ENCODE measurements around the gene MTHFR.
A peak's percentile ranks its signal among the peaks of the same experiment; 100 is the strongest.

Gene MTHFR

DNA sequence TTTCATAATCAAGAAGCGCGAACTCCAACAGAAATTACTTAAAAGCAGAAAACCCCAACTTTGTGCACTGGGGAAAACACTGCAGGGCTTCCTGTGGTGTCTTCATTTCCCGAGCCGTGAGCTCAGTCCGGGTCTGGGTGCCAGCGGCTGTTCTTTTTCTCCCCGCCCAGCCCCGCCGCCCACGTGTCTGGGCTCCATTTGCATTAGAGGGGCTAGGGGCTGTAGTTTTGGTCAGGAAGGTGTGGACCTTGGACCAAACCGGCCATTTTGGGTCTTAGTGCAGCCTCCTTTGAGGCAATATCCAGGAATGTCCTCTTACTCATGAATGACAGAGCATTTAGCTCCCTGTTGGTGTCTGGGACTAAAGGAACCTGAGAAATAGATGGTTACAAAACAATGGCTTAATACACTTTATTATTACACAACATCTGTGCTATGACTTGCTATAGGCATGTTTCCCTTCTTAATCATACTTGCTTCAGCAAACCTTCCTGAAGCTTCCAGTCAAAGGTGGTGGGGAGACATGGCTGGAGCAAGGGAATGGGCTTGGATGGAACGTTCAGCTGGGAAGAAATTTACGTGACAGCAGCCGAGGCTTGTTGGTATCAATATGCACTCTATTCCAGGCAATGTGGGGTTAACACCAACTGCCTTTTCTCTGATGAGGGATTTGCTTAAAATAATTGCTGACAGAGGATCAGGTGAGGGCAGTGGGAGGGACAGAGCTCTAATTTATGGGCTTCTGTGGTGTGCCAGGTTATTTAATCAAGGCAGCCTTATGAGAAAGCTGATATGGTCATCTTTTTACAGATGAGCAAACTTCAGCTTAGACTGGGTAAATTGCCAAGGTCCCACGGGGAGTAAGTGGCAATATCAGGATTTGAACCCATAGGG lies 68.8 kb downstream of the MTHFR start:
- peak; percentile 70 for DNase-seq
- Histone ChIP-seq H3K36me3 (no peaks in the 10 kb centered on the region), H3K27ac (peak overlapping the region; percentile 81), H3K9me3 (ENCODE audit: severe bottlenecking) (no peaks in the 10 kb centered on the region), H3K27me3 (ENCODE audit: insufficient read depth, low read depth, severe bottlenecking) (no peaks in the 10 kb centered on the region), H3K4me3 (ENCODE audit: low read depth, low read length) (peak overlapping the region; percentile 88)
- TF ChIP-seq, protein P1, sequence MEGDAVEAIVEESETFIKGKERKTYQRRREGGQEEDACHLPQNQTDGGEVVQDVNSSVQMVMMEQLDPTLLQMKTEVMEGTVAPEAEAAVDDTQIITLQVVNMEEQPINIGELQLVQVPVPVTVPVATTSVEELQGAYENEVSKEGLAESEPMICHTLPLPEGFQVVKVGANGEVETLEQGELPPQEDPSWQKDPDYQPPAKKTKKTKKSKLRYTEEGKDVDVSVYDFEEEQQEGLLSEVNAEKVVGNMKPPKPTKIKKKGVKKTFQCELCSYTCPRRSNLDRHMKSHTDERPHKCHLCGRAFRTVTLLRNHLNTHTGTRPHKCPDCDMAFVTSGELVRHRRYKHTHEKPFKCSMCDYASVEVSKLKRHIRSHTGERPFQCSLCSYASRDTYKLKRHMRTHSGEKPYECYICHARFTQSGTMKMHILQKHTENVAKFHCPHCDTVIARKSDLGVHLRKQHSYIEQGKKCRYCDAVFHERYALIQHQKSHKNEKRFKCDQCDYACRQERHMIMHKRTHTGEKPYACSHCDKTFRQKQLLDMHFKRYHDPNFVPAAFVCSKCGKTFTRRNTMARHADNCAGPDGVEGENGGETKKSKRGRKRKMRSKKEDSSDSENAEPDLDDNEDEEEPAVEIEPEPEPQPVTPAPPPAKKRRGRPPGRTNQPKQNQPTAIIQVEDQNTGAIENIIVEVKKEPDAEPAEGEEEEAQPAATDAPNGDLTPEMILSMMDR (IDR thresholded peaks at IDR 0.05; ENCODE audit: low read depth, low read length) = no peak

DNA sequence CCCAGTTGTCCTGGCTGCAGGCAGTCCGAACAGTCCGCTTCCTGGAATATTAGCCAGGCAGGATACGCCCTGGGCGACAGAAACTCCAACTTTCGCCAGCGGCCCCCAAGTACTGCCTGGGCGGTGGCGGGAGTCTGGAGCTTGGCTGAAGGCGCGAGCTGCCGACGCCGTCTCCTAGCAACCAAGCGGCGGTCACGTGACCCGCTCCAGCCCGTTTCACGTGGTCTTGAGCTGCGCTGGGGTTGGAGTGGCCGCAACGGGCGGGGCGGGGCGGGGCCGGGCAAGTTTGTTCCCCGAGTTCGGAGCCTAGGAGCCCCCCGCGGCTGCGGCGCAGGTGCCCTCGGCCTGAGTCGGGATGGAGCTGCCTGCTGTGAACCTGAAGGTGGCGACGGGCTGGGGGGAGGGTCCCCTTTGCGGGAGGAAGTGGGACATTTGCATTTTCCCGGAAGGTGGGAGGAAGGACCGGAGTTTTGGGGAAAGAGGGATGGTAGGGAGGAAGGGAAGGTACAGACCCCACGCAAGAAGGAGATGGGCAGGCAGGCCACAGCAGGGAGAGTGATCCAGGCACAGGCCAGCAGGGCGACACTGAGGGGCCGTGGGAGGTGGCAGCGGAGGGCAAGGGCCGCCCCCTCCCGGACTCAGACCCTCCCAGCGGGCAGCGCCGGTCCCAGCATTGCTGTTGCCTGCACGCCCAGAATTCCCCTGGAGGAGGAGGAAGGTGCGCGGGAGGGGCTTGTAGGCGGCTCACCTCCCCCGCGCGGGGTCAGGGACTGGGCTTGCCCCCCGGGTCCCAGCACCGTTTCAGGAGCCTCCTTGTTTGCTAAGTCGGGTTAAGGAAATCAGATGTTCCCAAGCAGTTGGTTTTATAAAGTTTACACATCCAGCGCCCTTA lies 69.7 kb downstream of the MTHFR start, which contains the start of gene AGTRAP:
AGTRAP (plus strand) TSS at position 283 of the 892 bp plus-strand sequence; CDS start at position 356, 73 bp downstream.
- DNase-seq = peak; percentile 95
- peak within 1 kb of the TSS; percentile 88 for H3K4me3 ChIP-seq (ENCODE audit: low read depth, low read length)
- H3K36me3 ChIP-seq = no peaks in the 10 kb centered on the region
- TF ChIP-seq, protein P1 (IDR thresholded peaks at IDR 0.05; ENCODE audit: low read depth, low read length) = no peak
- no peaks in the 10 kb centered on the region for H3K27me3 ChIP-seq (ENCODE audit: insufficient read depth, low read depth, severe bottlenecking)
- H3K9me3 ChIP-seq (ENCODE audit: severe bottlenecking) = no peaks in the 10 kb centered on the region
- H3K27ac ChIP-seq = peak within 1 kb of the TSS; percentile 81

All from WERI-Rb-1 (cell line).